NCI-H1694 treated with DMSO at 0.1 percent for 48 hours (cell line): ENCODE measurements around the gene LAMC1.

Experiments
- DNase-seq: peaks from one replicate; lab custom pipeline; 2025; lab: John Stamatoyannopoulos, UW

LAMC1 gene

GRCh38 chr1:183021405-183022201 is 1.6 kb upstream of the LAMC1 start:
- no peak for DNase-seq

GRCh38 chr1:183022202-183023145 is 746 bp upstream of the LAMC1 start:
- peak; percentile 43 for DNase-seq

- DNase-seq: peak; percentile 56
Measured at GRCh38 chr1:183023601-183024316, 539 bp downstream of the LAMC1 start.

- DNase-seq: peak; percentile 28
Measured at GRCh38 chr1:183024317-183025009, 1.2 kb downstream of the LAMC1 start.

- no peak for DNase-seq
Measured at GRCh38 chr1:183025010-183025337, 1.8 kb downstream of the LAMC1 start.

- no peak for DNase-seq
Measured at GRCh38 chr1:183025782-183026774, 2.9 kb downstream of the LAMC1 start.

GRCh38 chr1:183027031-183027430 is 3.8 kb downstream of the LAMC1 start:
- no peak for DNase-seq

GRCh38 chr1:183027791-183028190 is 4.6 kb downstream of the LAMC1 start:
- no peak for DNase-seq

GRCh38 chr1:183029591-183030000 is 6.4 kb downstream of the LAMC1 start:
- no peak for DNase-seq

GRCh38 chr1:183030053-183030452 is 6.8 kb downstream of the LAMC1 start:
- DNase-seq: no peak

GRCh38 chr1:183032122-183032921 is 9.1 kb downstream of the LAMC1 start:
- DNase-seq: no peak

GRCh38 chr1:183033205-183033604 is 10.0 kb downstream of the LAMC1 start:
- DNase-seq: no peak

GRCh38 chr1:183034682-183035081 is 11.5 kb downstream of the LAMC1 start:
- no peak for DNase-seq

GRCh38 chr1:183038333-183038866 is 15.2 kb downstream of the LAMC1 start:
- DNase-seq: no peak

GRCh38 chr1:183038913-183039312 is 15.7 kb downstream of the LAMC1 start:
- DNase-seq: no peak

- no peak for DNase-seq
Measured at GRCh38 chr1:183039330-183039729, 16.1 kb downstream of the LAMC1 start.

- DNase-seq: no peak
Measured at GRCh38 chr1:183039985-183040447, 16.8 kb downstream of the LAMC1 start.

GRCh38 chr1:183040547-183040971 is 17.3 kb downstream of the LAMC1 start:
- no peak for DNase-seq

GRCh38 chr1:183043254-183043653 is 20.0 kb downstream of the LAMC1 start:
- DNase-seq: no peak
